ENCODE measurements around the gene ICAM3.
"Not testable (repeated sequence)": the region's sequence is repeated elsewhere in the genome, so short reads cannot be mapped to it uniquely, and the experiment has no call there.

The ICAM3 gene, protein sequence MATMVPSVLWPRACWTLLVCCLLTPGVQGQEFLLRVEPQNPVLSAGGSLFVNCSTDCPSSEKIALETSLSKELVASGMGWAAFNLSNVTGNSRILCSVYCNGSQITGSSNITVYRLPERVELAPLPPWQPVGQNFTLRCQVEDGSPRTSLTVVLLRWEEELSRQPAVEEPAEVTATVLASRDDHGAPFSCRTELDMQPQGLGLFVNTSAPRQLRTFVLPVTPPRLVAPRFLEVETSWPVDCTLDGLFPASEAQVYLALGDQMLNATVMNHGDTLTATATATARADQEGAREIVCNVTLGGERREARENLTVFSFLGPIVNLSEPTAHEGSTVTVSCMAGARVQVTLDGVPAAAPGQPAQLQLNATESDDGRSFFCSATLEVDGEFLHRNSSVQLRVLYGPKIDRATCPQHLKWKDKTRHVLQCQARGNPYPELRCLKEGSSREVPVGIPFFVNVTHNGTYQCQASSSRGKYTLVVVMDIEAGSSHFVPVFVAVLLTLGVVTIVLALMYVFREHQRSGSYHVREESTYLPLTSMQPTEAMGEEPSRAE

DNA sequence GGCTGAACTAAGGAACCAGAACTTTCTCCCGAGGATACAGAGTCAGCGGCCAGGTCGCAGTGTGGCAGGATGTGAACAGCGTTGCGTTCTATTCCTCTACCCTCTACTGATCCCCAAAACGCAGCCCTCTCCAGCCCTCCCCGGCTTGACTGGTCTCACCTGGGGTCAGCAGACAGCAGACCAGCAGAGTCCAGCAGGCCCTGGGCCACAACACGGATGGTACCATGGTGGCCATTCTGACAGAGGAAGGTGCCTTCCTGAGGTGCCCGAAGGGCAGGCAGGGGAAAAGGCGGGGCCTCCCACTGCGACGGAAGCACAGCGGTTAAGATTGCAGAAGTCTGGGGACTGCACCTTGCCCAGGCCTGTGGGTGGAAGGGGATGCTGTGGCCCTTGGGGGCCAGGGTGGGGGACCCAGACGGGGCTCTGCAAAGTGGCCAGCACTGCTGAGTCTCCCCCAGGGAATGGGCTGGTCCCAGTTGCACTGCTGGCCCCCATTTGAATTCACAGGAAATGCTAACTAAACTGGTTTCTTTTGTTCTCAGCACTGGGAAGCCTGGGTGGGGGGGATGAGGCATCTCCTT is at the start of gene ICAM3:
Gene ICAM3 (minus strand): TSS at position 245 of the 581 bp plus-strand sequence. CDS start 10 bp downstream, at position 235.
- DNase-seq (ENCODE audit: low read depth in 3 of 3), result peak; percentile 41 to 56 (median 47)

DNA sequence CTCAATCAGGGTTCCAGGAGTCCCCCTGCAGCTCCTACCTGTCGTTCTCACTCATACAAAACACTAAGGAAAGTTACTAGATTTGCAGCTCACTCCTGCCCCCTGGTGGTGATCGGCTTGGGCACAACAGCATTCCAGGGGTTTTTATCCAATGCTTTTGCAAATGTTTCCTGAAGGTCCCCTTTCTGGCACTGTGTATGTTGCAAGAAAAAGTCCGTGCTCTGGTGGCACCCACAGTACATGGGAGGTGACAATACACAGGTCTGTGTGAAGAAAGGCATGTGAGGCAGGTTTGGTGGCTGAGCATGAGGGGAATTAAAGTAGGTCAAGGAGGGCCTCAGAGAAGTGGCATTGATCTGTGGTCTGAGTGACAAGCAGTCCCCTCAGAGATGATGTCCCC is 49.5 kb upstream of the ICAM3 start:
- DNase-seq (ENCODE audit: low read depth in 3 of 3), result peak; percentile 52 to 82 (median 77)

DNA sequence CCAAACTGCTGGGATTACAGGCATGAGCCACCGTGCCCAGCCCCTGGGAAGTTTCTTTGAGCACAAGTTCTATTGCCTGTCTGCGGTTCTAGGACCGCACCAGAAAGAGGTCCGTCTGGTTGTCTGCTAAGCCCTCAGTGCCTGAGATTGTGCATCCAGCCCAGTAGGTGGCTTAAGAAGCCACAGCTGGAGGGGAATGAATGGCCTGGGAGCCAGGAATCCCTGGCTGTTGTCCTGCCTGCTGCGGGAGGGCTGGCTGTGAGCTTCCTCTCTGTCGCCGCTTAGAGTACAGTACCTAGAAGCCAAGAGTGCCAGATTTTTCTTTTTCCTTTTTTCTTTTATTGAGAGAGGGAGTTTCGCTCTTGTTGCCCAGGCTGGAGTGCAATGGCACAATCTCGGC is 45.2 kb upstream of the ICAM3 start:
- no peak for DNase-seq (ENCODE audit: low read depth in 3 of 3)

DNA sequence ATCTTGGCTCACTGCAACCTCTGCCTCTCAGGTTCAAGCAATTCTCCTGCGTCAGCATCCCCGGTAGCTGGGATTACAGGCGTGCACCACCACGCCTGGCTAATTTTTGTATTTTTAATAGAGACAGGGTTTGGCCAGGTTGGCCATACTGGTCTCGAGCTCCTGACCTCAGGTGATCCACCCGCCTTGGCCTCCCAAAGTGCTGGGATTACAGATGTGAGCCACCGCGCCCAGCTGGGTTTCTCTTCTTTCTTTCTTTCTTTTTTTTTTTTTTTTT is 43.7 kb upstream of the ICAM3 start:
- DNase-seq (ENCODE audit: low read depth in 3 of 3), result not testable (repeated sequence)

DNA sequence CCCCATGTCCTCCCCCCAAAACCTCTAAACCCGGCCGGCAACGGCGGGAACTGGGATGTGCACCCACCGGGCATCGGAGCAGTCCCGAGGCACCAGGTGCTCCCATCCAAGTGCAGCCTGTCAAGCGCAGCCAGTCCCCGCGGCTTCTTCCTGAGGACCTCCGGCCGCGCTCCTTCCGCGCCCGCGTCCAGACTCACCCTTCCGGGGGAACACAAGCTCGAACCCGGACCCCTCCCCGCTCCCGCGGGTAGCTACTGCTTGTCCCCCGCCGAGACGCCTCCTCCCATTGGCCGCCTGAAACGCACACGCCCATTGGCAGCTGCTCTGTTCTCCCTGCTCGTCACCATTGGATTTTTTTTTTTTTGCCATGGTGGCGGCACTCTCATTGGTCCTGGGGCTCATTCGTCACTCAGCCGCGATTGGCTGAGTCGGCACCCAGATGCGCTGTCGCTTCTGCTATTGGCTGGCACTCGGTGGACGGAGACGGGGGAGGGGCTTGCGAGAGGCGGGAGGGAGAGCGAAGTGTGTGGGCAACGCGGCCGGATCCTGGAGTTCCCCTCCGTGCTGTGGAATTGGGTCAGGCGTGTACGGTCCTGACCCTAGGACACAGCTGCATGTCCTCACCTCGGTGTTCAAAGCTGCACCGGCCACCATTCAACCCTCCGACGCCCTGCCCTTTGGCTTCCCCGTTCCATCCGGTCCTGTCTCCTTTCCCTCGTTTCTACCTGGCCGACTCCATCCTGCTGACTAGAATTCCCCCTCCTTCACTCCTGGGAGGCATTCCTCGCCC is 41.1 kb upstream of the ICAM3 start, which contains the start of gene TYK2:
Gene TYK2 (minus strand): TSS at position 260 of the 790 bp plus-strand sequence. CDS start 2,166 bp downstream, outside the sequence.
- peak; percentile 90 to 96 (median 93) for DNase-seq (ENCODE audit: low read depth in 3 of 3)

DNA sequence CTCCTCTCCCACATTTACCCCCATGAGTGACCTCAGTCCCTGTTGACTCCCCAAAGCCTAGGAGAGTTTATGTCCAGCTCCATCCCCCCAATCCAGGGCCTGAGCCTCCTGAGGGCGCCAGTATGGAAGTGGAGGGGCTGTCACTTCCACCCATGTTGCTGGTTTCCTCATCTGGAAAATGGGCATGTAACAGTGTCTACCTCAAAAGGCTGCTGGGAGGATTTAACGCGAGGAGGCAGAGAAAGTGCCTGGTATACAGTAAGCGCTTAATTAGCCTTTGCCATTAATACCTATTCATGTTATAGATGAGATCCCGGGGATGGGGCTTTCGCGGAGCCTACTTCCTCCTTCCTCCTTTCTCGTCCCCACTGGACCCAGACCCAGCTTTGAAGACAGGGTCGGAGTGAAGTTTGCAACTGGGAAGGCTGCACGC is 40.5 kb upstream of the ICAM3 start:
- DNase-seq (ENCODE audit: low read depth in 3 of 3), result no peak

DNA sequence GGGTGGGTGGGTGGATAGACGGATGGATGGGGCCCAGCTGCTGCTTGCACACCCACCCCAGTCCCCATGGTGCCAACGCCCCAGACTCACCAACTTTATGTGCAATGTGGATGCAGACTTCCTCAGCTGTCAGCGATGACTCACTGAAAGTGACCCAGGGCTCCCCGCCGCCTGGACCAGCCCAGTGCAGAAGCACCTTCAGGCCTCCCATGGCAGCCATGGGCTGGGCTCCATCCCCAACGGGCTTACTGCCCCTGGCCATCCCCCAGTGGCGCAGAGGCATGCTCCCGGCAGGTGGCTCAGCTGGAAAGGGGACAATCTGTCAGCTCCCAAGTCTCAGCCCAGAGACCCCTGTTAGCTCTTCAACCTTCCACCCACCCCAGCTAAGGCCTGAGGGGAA is 38.7 kb upstream of the ICAM3 start:
- DNase-seq (ENCODE audit: low read depth in 3 of 3), result no peak

DNA sequence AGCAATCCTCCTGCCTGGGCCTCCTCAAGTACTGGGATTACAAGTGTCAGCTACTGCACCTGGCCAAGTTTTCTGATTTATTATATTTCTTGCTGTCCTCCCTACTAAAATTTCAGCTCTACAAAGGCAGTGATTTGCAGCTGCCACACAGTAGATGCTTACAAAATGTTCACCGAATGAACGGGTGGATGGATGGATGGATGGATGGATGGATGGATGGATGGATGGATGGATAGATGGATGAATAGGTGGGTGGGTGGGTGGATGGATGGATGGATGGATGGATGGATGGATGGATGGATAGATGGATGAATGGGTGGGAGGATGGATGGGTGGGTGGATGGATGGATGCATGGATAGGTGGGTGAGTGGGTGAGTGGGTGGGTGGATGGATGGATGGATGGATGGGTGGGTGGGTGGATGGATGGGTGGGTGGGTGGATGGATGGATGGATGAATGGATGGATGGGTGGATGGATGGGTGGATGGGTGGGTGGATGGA is 37.8 kb upstream of the ICAM3 start:
- DNase-seq (ENCODE audit: low read depth in 3 of 3), result not testable (repeated sequence)

DNA sequence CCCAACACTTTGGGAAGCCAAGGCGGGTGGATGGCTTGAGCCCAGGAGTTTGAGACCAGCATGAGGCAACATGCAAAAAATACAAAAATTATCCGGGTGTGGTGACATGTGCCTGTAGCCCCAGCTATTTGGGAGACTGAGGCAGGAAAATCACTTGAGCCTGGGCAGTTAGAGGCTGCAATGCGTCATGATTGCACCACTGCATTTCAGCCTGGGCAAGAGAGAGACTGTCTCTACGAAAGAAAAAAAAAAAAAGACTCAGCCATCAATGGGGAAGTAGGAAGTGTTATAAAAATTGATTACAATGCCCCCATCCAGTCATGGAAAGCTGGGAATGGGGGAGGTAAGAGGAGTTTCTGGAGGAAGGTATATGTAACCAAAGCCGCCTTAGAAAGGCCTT is 35.5 kb upstream of the ICAM3 start:
- DNase-seq (ENCODE audit: low read depth in 3 of 3), result no peak

DNA sequence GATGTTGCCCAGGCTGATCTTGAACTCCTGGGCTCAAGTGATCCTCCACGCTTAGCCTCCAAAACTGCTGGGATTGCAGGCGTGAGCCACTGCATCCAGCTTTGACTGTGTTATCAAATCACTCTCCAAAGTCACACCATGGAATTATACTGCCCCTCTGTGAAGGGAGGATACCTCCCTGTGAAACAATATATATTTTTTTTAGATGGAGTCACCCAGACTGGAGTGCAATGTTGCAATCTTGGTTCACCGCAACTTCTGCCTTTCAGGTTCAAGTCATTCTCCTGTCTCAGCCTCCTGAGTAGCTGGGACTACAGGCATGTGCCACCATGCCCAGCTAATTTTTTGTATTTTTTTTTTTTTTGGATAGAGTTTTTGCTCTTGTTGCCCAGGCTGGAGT is 33.3 kb upstream of the ICAM3 start:
- no peak for DNase-seq (ENCODE audit: low read depth in 3 of 3)

DNA sequence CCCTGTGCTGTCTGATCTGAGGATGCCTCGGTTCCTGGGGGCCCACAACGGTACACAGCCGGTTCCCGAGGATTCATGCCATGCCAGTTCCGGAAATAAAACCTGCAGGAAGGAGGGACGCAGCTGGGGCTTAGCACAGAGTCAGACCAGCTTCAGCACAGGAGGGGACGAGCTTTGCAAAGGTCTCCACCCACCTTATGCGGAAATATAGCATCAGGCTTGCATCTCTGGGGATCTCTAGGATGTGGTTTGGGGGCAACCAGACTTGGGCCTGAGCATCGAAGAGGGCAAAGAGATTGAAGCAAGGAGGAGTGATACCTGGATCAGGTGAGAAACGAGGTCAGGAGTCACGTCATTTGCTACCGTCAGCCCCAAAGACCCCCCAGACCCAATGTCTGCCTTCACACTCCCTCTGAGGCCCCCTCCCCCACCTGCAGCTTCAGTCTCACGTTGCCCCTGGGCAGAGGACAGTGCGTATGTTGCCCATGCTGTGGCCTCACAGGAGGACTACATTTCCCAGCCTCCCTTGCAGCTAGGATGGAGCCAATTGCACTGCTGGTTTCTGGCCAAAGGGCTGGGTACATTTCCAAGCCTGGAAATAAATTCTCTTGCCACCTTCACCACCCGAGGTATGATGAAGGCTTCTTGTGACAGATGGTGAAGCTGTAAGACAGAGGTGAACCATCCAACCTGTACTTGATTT is 28.8 kb upstream of the ICAM3 start:
- no peak for DNase-seq (ENCODE audit: low read depth in 3 of 3)

DNA sequence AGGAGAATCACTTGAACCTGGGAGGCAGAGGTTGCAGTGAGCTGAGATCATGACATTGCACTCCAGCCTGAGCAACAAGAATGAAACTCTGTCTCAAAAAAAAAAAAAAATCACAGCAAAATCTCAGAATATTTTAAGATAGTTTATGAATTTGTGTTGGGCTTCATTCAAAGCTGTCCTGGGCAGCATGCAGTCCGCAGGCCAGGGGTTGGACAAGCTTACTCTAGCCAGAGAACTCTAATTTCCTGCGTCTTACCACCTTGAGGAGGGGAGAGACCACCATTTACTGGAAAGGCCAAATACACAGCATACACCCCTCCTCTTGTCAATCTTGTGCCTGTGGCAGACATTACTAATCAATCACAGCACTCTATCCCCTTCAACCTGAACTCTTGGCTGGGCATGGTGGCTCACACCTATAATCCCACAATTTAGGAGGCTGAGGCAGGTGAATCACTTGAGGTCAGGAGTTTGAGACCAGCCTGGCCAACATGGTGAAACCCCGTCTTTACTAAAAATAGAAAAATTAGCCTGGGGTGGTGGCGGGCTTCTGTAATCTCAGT is 27.6 kb upstream of the ICAM3 start:
- DNase-seq (ENCODE audit: low read depth in 3 of 3), result not testable (repeated sequence)

DNA sequence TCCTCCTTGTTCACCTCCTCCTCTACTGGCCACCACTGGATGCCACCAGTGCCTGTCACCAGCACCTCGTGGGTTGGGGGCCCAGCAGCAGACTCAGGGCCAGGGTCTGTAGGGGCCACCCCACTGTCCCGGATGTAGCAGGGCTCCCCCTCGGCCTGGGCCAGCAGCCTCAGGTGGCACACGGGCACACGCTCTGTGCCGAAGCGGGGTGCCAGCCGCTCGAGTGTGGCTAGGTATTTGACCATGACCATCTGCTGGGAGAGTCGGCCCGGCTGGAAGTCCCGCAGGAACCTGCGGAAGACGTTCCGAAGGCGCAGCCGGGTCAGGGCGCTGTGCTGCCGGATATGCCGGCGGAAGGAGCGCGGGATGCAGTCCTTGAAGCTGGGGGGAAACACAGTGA is 26.1 kb upstream of the ICAM3 start:
- DNase-seq (ENCODE audit: low read depth in 3 of 3), result no peak

DNA sequence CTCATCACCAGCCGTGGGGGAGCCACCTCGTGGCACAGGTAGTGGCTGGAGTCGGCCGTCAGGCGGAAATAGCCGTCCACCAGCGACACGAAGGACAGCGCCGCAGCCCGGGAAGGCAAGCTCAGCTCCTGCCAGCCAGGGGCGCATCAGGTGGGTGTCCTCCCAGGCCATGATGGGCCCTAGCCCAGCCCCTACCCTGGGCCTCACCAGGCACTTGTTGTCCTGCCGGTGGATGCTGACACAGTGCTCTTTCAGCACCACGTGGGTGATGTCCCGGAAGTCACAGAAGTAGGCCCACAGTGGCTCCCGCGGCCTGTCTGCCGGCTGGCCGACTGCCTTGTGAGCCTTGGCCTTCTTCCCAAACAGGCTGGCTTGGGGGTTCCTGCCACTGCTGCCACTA is 25.2 kb upstream of the ICAM3 start:
- no peak for DNase-seq (ENCODE audit: low read depth in 3 of 3)

DNA sequence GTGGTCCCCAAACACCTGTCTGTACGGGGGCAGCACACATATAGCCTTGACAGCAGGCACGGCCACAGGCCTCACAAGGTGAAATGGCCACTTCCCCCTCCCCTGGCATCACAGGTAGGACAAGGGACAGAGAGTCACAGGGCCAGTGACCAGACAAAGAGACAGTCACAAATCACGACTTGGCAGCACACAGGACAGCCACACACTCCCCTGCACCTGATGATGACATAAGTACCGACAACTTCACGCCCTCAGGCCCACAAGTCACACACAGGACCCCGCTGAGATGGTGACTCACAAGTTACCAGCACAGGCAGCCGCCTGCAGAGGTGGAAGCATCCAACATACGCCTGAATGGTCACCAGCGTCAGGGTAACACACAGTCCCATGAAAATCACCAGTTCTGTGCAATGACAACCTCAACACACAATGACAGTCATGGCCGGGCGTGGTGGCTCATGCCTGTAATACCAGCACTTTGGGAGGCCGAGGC is 24.4 kb upstream of the ICAM3 start:
- no peak for DNase-seq (ENCODE audit: low read depth in 3 of 3)

DNA sequence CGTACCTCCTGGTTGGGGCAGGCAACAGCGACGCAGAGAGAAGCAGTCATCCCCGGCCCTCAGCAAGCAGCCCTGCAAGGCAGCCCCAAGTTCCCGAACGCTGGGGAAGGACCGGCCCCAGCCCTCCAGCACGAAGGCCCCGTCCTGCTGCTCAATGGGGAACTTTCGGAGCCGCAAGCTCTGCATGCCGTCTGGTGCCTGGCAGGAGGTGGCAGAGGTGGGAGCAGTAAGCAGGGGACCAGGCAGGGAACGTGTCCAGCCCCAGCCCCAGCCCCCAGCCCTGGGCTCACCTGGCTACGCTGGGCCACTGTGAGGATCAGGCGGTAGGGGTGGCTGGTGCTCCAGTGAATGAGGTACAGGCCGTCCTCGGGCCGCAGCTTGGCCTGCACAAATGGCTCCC is 22.8 kb upstream of the ICAM3 start:
- DNase-seq (ENCODE audit: low read depth in 3 of 3), result no peak

DNA sequence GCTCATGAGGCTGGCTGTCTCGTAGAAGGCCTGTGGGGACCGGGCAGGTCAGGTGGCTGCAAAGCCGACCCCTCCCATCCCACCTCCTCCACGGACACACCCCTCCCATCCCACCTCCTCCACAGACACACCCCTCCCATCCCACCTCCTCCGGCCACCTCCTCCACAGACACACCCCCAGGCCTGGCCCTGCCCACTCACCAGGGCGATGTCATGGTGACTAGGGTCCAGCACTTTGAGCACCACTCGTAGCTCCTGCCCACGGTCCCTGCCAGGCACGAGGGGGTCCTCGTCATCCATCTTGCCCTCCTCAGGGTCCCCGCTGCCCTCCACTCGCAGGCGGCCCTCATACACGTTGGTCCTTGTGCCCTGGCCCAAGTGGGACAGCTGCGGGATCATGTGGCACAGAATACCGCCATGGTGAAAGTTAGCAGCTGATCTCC is 22.2 kb upstream of the ICAM3 start:
- DNase-seq (ENCODE audit: low read depth in 3 of 3), result no peak

DNA sequence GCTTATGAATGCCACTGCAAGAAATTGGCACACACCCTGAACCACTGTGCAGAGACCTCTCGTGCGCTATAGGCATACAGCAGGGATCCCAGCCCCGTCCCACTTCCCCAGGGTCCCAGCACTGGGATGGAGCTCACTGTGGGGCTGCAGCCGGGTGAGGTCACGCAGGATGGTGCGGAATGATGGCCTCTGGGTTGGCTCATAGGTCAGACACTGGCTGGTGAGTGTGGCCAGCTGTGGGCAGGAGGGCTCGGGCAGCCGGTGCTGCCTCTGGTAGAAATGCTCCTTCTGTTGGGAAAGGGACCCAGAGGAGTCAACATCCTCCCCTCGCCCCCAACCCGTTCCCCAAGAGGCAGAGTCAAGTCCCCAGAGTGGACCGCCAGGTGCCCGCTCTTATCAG is 17.0 kb upstream of the ICAM3 start:
- no peak for DNase-seq (ENCODE audit: low read depth in 3 of 3)

DNA sequence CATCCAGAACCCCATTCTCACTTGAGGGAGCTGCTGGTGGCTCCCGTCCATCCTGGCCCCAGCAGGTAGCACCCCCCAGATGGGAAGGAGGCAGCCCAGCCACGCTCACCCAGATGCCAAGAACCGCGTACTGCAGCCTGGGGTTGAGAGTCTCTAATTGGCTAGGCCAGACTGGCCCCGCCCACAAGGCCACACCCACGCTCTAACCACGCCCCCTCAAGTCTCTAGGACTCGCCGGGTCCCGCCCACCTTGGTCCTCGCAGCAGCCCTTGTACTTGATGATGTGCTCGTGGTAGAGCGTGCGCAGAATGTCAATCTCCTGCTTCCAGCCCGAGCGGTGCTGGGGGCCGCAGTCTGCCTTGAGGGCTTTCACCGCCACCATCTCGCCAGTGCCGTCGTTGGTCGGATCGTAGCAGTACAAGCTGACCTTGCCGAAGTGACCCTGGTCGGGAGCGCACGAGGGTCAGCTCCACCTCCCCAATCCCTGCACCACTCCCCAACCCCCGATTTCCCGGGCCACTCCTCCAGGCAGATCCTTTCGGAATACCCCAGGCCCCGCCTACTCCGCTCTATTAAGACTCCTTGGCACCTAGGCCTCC is 14.5 kb upstream of the ICAM3 start:
- DNase-seq (ENCODE audit: low read depth in 3 of 3), result peak; percentile 35 to 56 (median 48)
